ENCODE measurements around the gene VSIG10. TPM values are rescaled to one million over a fixed set of nuclear protein-coding genes. Genes with fewer than 3 reads are reported as not detected.

Gene VSIG10
- total RNA-seq, 3 donors from 2014 or later, result 30.2 to 39.3 (median 34.1) TPM

DNA sequence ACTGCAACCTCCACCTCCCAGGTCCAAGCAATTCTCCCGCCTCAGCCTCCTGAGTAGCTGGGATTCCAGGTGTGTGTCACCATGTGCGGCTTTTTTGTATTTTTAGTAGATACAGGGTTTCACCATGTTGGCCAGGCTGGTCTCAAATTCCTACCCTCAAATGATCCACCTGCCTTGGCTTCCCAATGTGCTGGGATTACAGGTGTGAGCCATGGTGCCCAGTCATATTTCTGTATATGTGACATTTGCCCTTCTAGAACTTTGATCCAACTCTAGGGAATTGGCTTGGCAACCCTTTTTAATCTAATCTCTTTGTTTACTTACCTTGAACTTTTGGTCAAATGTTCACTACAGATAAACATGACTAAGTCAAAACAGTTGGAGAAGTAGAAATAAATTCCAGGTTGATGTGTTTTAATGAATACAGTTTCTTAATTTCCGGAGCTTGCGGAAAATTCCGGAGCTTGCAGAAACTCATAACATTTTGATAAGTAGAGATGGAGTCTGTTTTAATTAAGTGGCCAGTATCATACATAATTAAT is 20.6 kb upstream of the VSIG10 start:
- no peaks in the 10 kb centered on the region for H3K4me1 ChIP-seq
- intact Hi-C loops (cut with DNase I; ENCODE audit: low total_unique reads), result no loop called here
- no peak overlapping the region for H3K4me3 ChIP-seq
- DNase-seq (ENCODE audit: low spot score in 2 of 2), result no peak
- no peak overlapping the region for H3K27ac ChIP-seq
- H3K36me3 ChIP-seq, result no peaks in the 10 kb centered on the region
- H3K9me3 ChIP-seq, result no peaks in the 10 kb centered on the region
- TF ChIP-seq, protein P1, sequence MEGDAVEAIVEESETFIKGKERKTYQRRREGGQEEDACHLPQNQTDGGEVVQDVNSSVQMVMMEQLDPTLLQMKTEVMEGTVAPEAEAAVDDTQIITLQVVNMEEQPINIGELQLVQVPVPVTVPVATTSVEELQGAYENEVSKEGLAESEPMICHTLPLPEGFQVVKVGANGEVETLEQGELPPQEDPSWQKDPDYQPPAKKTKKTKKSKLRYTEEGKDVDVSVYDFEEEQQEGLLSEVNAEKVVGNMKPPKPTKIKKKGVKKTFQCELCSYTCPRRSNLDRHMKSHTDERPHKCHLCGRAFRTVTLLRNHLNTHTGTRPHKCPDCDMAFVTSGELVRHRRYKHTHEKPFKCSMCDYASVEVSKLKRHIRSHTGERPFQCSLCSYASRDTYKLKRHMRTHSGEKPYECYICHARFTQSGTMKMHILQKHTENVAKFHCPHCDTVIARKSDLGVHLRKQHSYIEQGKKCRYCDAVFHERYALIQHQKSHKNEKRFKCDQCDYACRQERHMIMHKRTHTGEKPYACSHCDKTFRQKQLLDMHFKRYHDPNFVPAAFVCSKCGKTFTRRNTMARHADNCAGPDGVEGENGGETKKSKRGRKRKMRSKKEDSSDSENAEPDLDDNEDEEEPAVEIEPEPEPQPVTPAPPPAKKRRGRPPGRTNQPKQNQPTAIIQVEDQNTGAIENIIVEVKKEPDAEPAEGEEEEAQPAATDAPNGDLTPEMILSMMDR (IDR thresholded peaks at IDR 0.05), result no peak
- TF ChIP-seq POLR2A (IDR thresholded peaks at IDR 0.05), result no peak
- no peaks in the 10 kb centered on the region for H3K27me3 ChIP-seq

DNA sequence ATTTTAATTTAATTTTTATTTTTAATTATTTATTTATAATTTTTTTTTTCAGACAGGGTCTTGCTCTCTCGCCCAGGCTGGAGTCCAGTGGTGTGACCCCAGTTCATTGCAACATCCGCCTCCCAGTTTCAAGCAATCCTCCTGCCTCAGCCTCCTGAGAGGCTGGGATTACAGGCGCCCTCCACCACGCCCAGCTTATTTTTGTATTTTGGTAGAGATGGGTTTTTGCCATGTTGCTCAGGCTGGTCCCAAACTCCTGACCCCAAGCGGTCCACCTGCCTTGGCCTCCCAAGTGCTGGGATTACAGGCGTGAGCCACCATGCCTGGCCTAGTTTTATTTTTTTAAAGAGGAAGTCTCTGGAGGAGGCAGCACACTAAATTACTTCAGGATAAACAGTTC is 18.5 kb upstream of the VSIG10 start:
- no peak overlapping the region for H3K27ac ChIP-seq
- intact Hi-C loops (cut with DNase I; ENCODE audit: low total_unique reads), result no loop called here
- H3K4me1 ChIP-seq, result no peaks in the 10 kb centered on the region
- H3K4me3 ChIP-seq, result no peak overlapping the region
- H3K36me3 ChIP-seq, result no peaks in the 10 kb centered on the region
- TF ChIP-seq, protein P1 (IDR thresholded peaks at IDR 0.05), result no peak
- TF ChIP-seq POLR2A (IDR thresholded peaks at IDR 0.05), result no peak
- no peak for TF ChIP-seq POLR2AphosphoS5 (IDR thresholded peaks at IDR 0.05)
- no peaks in the 10 kb centered on the region for H3K27me3 ChIP-seq
- DNase-seq (ENCODE audit: low spot score in 2 of 2), result no peak
- H3K9me3 ChIP-seq, result no peaks in the 10 kb centered on the region

DNA sequence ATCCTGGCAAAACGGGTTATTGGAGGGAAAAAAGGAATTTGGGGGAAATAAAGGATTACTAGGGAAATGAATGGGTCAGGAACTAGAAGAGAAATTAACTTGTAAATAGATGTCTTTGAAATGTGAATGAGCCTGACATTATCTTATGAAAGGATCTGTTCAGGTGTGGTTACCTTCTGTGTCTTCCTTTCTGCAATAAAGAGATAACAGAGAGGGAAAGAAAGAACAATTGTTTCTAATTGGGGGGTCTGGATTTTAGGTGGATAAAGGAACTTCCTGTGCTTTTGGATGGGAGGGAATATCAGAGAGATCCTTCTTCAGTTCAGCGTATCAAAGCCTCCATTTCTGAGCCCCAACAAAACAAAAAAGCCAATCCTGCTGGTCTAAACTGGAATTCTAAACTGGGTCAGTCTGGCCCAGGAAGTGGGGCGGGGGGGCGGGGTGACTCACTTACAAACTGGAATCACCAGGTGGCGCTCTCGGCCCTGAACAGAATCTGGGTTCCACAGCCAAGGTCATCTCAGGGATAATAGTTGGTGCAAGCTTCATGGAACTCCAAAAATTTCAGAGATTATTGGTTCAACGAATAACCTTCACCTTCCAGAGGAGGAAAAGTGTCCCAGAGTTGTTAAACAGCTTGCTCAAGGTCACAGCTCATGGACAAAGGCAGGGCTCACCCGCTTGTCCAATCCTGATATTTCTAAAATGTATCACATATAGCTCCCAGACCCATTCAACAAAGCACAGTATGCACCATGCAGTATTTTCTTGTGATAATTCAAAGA is 17.0 kb upstream of the VSIG10 start:
- Histone ChIP-seq H3K27ac (peak overlapping the region; percentile 50 to 72), H3K4me3 (no peak overlapping the region)
- peak; percentile 55 to 76 for DNase-seq (ENCODE audit: low spot score in 2 of 2)

DNA sequence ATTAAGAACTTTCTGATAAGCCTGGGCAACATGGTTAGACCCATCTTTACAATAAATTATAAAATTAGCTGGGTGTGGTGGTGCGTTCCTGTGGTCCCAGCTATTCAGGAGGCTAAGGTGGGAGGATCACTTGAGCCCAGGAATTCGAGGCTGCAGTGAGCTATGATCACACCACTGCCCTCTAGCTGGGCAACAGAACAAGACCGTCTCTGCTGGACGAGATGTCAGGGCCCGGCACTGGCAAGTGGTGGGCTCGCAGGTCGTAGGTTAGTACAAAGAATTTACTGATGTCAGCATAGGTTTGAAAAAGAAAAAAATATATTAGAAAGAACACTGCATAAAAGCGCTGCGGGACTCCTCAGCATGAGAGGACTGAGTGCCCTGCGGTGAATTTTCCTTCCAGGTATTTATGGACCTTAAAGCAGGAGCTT is 15.7 kb upstream of the VSIG10 start:
- Histone ChIP-seq H3K4me1 (no peaks in the 10 kb centered on the region), H3K9me3 (no peaks in the 10 kb centered on the region), H3K36me3 (no peaks in the 10 kb centered on the region), H3K27ac (no peak overlapping the region), H3K4me3 (no peak overlapping the region), H3K27me3 (no peaks in the 10 kb centered on the region)
- TF ChIP-seq POLR2A (IDR thresholded peaks at IDR 0.05) (no peak), POLR2AphosphoS5 (IDR thresholded peaks at IDR 0.05) (no peak)
- TF ChIP-seq, protein P1 (IDR thresholded peaks at IDR 0.05), result no peak
- intact Hi-C loops (cut with DNase I; ENCODE audit: low total_unique reads), result no loop called here
- no peak for DNase-seq (ENCODE audit: low spot score in 2 of 2)

More for the DNA sequence above, 17.0 kb upstream of the VSIG10 start:
- Histone ChIP-seq H3K36me3 (no peaks in the 10 kb centered on the region), H3K27me3 (no peaks in the 10 kb centered on the region), H3K9me3 (no peaks in the 10 kb centered on the region), H3K4me1 (no peaks in the 10 kb centered on the region)
- intact Hi-C loops (cut with DNase I; ENCODE audit: low total_unique reads), result no loop called here
- TF ChIP-seq, protein P1 (IDR thresholded peaks at IDR 0.05), result peak in 2 of 3 donors; percentile 9 to 32
- no peak for TF ChIP-seq POLR2AphosphoS5 (IDR thresholded peaks at IDR 0.05)

DNA sequence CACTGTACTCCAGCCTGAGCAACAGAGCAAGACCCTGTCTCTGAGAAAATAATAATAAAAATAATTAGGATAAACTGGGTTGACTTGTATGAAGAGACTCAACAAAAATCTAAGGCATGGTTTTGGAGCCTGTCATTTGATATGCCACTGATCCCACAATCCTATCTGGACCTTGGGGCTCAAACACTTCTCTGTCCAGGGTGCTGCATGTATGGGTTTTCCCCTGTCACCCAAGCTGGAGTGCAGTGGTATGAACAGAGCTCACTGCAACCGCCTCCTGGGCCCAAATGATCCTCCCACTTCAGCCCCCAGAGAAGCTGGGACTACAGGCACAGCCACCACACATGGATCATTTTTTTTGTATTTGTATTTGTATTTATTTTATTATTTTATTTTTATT is 5.3 kb upstream of the VSIG10 start:
- TF ChIP-seq POLR2A (IDR thresholded peaks at IDR 0.05), result no peak
- TF ChIP-seq, protein P1 (IDR thresholded peaks at IDR 0.05), result no peak
- TF ChIP-seq POLR2AphosphoS5 (IDR thresholded peaks at IDR 0.05), result no peak
- no peak for DNase-seq (ENCODE audit: low spot score in 2 of 2)
- H3K36me3 ChIP-seq, result no peaks in the 10 kb centered on the region
- H3K4me3 ChIP-seq, result no peak overlapping the region
- intact Hi-C loops (cut with DNase I; ENCODE audit: low total_unique reads), result no loop called here
- no peaks in the 10 kb centered on the region for H3K4me1 ChIP-seq
- H3K27ac ChIP-seq, result no peak overlapping the region
- no peaks in the 10 kb centered on the region for H3K9me3 ChIP-seq
- H3K27me3 ChIP-seq, result no peaks in the 10 kb centered on the region

Measured in breast epithelium (tissue), 4 donors.